GM21619 (cell line): ENCODE results near the gene PRKCA.
"Not testable (repeated sequence)": the region's sequence is repeated elsewhere in the genome, so short reads cannot be mapped to it uniquely, and the experiment has no call there.

ENCODE experiments used
- ATAC-seq: cut with Tn5 transposase; IDR thresholded peaks from one replicate; pipeline ENCODE4 v1.9.1; 2021; ENCODE audit not compliant: unreplicated experiment

Gene PRKCA

DNA sequence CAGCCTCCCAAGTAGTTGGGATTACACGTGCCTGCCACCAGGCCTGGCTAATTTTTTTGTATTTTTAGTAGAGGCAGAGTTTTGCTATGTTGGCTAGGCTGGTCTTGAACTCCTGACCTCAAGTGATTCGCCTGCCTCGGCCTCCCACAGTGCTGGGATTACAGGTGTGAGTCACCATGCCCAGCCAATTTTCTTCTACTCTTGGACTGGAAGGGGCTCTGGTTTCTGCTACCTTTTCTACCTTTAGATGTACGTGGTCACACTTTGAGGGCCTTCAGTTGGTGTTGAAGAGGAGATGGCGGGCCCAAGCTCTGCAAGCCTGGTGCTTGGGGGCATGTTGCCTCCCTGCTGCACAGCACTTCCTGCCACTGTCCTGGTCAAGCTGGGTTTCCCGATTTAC is 173.6 kb downstream of the PRKCA start:
- no peak for ATAC-seq

DNA sequence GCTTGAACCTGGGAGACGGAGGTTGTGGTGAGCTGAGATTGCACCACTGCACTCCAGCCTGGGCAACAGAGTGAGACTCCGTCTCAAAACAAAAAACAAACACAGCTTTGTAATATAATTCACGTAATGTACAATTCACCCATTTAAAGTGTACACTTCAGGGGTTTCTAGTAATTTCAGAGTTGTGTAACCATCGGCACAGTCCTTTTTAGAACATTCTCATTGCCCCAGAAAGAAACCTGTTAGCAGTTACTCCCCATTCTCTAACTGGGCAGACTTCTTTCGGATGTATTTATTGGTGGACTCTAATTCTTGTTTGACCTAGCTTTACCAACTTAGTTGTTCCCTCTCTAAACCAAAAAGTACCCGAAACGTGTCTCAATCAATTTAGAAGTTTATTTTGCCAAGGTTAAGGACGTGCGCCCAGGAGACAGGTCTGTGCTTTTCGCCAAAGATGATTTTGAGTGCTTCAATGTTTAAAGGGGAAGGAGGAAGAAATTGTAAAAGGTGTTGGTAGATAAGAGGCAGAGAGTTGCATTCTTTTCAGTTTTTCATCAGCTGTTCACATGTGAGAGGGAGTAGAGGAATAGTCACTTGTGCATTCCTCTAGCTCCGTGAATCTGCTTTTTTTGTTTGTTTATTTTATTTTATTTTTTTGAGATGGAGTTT is 175.3 kb downstream of the PRKCA start:
- ATAC-seq = no peak

DNA sequence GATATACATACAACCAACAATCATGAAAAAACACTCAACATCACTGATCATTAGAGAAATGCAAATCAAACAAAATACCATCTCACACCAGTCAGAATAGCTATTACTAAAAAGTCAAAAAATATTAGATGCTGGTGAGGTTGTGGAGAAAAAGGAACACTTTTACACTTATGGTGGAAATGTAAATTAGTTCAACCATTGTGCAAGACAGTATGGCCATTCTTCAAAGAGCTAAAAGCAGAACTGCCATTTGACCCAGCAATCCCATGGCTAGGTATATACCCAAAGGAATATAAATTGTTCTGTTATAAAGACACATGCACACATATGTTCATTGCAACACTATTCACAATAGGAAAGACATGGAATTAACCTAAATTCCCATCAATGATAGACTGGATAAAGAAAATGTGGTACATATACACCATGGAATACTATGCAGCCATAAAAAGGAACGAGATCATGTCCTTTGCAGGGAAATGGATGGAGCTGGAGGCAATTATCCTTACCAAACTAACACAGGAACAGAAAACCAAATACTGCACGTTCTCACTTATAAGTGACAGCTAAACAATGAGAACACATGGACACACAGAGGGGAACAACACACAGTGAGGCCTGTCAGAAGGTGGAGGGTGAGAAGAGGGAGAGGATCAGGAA is 176.9 kb downstream of the PRKCA start:
- ATAC-seq = not testable (repeated sequence)

DNA sequence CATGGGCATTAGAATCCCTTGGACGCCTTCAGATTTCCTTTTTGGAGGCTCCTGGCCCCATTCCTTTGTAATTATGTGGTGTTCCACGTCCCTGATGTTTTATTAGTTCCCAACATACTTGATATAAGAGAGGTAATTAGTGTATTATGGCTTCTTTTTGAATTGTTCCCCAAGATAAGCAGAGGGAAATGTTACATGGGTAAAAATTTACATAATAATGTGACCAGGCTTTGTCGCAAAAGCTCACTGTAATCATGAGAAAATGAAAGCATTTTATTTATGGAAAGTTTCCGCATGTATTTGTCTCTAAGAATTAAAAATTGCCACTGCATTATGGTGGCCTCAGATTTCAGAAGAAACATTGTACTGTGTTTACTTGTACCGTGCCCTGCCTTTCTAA is 177.8 kb downstream of the PRKCA start:
- no peak for ATAC-seq

DNA sequence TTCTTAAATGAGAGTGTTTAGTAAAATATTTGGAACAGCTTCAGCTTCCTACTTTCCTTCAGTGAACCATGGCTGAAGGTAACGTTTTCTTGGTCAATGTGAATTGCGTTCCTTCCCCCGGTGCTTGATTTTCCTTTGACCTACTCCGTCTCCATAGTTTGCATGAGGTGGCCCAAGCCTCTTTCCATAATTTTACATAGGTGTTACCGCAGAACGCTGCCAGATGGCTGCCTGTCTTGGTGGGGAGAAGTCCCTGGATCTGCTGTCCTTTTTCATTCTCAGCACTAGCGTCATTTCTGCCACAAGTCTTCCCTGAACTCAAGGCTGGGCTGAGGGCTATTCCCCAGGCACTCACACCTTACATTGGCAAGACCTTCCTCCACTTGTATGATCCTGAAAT is 178.4 kb downstream of the PRKCA start:
- ATAC-seq = no peak

DNA sequence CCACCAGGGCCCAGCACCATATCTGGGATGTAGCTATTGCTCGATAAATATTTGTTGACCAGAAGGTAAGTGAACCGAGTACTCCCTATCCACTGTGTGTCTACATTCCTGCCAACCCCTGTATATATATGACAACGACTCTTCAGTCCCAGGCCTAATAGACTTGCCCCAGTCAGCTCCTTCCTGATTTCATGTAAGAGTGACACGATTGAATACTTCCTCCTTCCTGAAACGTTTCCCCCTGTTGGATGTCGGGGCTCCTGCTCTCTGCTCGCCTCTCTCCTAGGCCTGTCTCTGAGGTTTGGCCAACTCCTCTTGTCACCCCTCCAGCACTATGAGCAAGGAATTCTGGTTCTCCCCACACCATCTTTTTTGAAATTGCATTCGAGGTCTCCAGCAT is 178.9 kb downstream of the PRKCA start:
- no peak for ATAC-seq

DNA sequence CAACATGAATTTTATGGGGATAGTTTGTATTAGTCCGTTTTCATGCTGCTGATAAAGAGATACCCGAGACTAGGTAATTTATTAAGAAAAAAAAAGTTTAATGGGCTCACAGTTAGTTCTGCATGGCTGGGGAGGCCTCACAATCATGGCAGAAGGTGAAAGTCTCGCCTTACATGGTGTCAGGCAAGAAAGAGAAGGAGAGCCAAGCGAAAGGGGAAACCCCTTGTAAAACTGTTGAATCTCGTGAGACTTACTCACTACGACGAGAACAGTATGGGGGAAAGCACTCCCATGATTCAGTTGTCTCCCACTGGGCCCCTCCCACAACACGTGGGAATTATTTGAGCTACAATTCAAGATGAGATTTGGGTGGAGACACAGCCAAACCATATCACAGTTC is 181.5 kb downstream of the PRKCA start:
- ATAC-seq = no peak

DNA sequence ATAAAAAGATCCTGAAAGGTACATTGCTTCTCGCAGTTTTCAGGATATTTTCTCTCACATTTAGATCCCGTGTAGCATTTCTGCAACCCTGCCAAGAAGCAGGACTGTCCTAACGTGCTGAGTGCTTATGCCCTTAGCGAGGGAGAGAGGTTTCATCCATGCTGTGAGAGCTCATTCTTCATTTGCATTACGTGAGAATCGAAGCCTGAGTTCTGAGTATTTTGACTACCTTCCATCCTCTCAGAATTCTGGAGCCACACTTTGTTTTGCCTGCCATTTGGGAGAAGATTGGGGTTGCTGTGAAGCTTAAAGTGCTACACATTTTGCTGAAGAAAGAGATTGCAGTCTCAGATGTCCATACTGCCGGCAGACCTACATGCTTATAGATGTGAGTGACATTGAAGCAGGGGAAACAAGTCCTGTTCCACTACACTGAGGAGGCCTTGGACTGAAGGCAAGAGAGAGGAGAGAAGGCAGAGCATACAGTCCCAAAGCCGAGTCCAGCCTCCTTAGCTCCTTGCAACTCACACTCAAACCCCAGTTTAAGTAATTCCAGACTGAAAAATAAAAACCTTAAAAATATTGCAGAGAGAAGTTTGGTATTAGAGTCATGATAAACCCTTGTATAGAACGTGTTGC is 183.0 kb downstream of the PRKCA start:
- no peak for ATAC-seq

DNA sequence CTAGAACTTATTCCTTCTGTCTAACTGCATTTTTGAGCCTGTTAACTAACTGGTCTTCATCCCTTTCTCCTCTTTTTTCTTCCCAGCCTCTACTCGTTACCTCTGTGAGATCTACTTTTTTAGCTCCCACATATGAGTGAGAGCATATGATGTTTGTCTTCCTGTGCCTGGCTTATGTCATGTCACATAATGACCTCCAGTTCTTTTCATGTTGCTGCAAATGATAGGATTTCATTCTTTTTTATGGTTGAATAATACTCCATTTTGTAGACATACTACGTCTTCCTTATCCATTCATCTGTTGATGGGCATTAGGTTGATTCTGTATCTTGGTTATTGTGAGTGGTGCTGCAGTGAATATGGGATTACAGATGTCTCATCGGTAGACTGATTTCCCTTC is 184.7 kb downstream of the PRKCA start:
- no peak for ATAC-seq

DNA sequence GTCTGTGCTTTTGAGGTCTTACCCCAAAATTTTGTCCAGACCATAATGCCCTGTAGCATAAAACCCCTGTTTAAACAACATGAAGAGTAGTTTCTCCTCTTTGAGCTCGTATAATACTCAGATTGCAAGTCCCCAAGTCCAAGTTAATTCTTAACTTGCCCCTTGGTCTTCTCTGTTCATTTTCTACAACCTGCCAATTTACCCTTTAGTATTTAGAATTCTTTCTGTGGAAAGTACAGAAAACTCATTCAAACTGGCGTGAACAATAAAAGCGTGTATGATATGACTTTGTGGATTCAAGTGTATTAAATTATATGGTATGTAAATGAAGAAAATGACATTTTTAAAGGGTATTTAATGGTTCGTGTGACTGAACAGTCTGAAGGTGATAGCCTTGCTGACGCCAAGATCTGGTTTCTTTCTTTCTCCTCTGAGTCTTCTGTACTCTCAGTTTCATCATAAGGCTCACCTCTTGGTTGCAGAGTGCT is 185.6 kb downstream of the PRKCA start:
- ATAC-seq = no peak

DNA sequence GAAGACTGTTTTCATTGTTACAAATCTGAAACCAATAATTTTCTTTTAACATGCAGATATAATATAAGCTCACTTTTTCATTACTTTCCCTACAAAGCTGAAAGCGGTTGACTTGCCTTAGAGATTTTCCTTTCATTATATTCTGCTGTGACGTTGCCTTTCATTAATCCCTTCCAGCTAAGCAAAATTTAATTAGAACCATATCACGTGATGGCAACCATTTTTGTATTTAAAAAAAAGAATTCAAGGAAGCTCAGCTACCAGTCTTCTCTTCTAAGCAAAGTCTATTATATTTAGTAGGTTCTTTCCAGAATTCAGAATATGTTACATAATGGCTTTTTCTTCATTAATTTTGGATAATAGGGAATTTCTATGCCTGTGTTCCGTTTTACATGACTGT is 186.5 kb downstream of the PRKCA start:
- no peak for ATAC-seq

DNA sequence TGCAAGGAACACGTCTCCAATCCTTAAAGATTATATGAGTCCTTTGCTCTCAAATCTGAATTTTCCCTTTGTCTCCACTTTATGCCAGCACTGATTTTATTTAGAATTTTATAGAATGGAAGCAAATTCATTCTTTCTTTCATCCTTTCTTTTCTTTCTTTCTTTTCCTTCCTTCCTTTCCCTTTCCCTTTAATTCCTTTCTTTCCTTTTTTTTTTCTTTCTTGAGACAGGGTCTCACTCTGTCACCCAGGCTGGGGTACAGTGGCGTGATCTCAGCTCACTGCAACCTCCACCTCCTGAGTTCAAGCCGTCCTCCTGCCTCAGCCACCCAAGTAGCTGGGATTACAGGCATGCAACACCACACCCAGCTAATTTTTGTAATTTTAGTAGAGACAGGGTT is 187.2 kb downstream of the PRKCA start:
- ATAC-seq = not testable (repeated sequence)

DNA sequence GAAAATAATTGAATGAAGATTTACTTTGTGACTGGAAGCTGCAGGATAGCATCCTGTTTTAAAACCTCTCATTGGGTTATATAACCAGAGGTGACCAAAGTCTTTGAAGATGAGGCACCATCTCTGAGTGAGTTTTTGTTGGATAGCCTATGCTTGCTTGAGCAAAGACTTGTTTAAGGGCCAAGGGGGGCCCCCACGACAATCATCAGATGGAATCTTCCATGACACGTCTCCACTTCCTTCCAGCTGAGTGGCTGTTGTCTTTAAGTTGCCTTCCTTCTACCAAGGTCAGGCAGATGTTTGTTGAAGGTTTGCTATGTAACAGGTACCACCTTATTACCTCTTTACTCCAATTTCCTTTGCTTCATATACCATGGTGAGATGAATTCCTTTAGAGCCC is 188.8 kb downstream of the PRKCA start:
- no peak for ATAC-seq

DNA sequence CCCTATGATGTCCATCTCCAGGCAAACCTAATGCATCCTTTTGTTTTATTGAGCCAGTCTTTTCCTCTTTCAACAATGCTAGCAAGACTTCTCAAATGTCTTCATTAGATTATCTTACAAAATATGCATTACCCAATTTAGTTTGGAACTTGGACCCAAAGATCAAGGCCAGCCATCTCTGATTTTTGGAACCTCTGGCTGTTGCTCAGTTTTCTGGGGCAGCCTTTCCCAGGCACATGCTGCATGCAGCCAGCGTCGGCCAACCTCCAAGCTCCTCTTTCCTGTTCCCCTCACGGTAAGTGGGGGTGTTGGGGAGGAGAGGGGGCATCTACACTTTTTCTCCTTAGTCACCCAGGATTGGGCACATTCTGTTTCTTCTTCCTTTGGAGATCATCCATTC is 189.3 kb downstream of the PRKCA start:
- no peak for ATAC-seq

DNA sequence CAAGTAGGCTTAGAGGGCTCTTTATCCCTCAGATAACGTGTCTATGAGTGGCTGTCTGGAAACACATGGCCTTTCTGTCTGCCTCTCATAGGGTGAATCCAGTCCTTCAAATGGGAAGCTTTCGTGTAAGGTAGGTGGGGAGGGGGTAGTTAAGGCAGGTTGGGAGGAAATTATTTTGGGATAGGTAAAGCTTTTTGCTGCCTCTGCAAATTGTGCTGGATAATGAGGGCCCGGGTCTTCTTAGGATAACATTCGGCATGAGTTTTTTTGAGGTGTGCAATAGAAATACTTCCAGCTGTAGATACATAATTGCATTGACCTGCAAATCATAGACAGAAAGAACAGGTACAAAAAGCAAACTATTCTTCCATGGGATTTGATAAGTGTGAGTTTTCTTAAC is 189.7 kb downstream of the PRKCA start:
- ATAC-seq = no peak

DNA sequence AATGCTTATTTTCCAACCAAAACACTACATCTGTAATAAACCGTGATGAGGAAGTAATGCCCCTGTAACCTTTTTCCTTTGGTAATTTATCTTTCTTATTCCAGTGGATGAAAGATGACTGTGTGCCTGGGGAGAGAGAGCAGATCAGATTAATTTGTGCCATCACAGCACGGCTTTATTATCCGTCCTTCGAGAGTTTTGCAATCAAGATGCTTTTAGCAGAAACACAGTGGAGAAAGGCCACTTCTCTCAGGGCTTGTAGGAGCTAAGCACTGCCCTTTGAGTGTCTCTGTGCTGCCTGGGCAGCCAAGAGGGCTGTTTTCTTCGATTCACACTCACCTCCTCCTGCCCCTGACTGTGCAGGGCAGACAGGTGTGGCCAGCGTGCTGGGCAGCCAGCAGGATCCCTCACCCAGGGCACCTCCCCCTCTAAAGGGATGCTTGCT is 190.2 kb downstream of the PRKCA start:
- ATAC-seq = no peak

DNA sequence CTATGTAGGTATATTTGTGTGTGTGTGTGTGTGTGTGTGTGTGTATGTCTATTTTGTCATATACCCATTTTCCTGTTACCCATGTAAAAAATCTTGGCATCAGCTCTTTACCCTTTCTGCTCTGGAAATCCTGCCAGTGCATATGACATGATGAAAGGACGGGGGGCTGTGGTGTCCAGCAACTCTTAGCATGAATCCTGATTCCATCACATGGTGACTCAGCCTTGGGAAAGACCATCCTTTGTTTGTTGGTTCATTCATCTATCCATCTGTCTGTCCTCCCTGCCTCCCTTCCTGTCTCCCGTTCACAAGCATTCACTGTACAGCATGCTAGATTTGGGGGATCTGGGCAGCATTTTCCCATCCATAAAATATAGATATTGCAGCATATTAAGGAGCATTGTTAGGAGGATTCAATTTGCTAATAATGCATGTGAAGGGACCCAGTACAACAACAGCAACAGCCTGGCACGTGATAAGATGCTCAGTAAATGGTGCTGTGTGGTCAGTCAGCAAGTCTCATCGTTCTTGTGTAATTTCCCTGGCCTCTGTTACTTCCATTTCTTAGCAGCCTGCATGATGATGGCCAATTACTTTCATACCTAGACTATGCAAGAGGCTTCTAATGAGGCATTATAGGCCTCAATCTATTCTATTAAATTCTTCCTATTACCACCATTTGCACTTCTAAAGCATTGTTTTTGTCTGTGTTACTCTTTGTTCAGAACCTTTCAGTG is 191.0 kb downstream of the PRKCA start:
- ATAC-seq = no peak

DNA sequence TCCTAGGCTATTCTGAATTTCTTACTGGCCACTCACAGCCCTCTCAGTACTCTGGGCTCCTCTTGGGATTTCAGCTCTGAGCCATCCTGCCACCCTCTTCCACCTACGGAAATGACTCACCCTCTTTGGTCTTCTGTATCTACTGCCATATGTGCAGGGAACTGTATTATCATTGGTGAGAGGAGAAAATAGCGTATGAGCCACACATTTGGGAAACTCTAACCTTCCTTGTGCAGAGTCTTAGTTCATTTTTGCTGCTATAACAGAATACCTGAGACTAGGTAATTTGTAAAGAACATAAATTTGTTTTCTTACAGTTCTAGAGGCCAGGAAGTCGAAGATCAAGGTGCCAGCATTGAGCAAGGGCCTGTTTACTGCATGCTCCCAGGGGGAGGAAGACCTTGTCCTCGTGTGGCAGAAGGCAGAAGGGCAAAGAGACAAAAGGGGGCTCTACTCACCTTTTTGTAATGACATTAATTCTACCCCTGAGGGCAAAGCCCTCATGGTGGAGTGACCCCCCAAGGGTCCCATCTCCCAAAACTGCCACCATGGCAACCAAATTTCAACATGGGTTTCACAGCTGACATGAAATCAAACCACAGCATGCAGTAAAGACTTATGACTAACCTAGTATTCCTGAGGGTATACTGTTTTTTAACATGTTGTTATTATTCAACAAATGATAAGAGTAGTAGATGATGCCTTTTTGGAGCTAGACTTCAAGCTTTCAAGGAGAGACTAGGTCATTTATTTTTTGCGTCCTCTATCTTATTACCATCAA is 191.8 kb downstream of the PRKCA start:
- no peak for ATAC-seq

DNA sequence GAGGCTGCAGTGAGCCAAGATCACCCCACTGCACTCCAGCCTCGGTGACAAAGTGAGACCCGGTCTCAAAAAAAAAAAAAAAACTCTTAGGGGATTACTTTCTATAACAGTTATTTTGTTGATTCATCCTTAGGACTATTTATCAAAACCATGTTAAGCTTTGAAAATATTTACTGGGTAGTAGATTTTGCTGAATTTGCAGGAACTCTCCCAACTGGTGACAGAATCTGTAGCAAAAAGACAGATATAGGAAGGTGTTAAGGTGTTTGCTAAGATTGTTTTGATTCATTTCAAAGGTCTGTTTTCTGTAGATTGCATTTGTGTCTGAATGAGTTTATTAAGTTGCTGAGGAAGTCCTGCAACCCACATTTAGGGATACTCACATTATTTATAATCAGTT is 192.6 kb downstream of the PRKCA start:
- ATAC-seq = no peak

DNA sequence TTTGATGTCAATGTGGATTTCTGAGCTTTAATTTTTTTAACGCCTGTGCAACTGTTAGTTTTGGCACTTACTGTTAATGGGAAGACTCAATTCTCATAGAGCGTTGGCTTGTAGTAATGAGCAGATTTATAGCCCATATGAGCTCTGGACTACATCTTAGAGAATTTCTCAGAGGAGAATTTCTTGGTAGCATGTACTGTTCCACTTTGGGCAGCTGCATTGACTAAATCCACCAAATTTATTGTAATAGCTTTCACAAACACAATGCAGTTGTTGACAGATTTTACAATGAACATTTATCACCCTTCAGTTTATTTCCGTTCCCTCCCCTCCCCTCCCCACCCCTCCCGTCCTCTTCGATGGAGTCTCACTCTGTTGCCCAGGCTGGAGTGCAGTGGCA is 193.9 kb downstream of the PRKCA start:
- ATAC-seq = no peak

DNA sequence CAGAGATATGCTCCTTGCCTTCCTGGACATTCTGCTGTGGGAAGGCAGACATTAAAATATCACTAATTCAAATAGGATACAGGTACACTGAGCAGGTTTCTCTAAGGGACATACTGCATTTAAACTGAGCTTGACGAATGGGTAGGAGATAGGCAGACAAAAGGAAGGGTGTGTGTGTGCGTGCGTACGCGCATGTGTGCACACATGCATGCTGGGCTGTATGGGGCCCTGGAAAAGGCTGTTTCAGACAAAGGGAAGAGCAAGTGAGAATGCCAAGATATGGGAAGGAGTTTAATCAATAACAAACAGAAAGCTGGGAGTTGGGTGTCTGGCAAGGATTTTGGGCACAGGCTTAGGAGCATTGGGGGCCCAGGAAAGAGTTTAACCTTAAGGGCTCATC is 196.2 kb downstream of the PRKCA start:
- no peak for ATAC-seq
